Activated T-cell treated with anti-CD3 and anti-CD28 coated beads for 1 hour (primary cell): ENCODE measurements around the gene GLI1.
"Not testable (repeated sequence)": the region's sequence is repeated elsewhere in the genome, so short reads cannot be mapped to it uniquely, and the experiment has no call there.

Source experiments
- DNase-seq: peaks from one replicate; pipeline ENCODE4 v3.0.0-alpha.2; 2020; ENCODE audit warnings: low read depth

GLI1 gene

DNA sequence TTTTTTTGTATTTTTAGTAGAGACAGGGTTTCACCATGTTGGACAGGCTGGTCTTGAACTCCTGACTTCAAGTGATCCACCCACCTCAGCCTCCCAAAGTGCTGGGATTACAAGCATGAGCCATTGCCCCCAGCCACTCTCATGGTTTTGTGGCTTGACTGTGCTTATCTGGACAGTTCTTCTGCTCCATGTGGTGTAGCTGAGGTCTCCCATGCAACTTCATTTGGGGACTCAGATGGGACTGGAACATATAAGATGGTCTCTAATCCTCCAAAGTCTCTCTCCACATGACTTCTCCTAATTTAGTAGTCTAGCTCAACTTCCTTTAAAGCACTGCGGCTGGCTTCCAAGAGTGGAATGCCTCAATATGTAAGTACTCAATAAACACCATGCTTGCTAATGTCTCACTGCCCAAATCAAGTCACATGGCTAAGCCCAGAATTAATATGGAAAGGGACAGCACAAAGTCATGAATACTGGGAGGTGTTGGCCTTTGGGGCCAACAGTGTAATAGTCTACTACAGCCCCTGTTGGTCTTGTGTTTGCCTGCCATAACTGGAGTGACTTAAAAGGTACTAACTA is 17.6 kb upstream of the GLI1 start:
- DNase-seq = no peak

DNA sequence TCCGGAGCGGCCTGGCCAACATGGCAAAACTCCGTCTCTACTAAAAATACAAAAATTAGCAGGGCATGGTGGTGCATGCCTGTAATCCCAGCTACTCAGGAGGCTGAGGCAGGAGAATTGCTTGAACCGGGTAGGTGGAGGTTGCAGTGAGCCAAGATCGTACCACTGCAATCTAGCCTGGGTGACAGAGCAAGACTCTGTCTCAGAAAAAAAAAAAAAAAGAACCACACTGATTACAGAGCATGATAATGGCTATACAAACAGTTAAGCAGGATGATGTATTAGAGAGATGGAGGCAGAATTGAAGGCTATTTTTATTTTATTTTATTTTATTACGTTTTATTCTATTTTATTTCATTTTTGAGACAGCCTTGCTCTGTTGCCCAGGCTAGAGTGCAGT is 15.2 kb upstream of the GLI1 start:
- DNase-seq = not testable (repeated sequence)

DNA sequence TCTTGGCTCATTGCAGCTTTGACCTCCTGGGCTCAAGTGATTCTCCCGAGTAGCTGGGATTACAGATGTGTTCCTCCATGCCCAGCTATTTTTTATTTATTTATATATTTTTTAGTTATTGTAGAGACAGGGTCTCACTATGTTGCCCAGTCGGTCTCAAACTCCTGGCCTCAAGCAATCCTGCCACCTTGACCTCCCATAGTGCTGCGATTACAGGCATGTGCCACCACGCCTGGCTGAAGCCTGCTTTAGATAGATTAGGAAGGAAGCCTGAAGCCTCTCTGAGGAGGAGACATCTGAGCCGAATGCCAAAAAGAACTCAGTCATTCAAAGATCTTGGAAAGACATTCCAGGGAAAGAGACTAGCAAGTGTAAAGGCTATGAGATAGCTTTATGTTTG is 14.8 kb upstream of the GLI1 start:
- no peak for DNase-seq

DNA sequence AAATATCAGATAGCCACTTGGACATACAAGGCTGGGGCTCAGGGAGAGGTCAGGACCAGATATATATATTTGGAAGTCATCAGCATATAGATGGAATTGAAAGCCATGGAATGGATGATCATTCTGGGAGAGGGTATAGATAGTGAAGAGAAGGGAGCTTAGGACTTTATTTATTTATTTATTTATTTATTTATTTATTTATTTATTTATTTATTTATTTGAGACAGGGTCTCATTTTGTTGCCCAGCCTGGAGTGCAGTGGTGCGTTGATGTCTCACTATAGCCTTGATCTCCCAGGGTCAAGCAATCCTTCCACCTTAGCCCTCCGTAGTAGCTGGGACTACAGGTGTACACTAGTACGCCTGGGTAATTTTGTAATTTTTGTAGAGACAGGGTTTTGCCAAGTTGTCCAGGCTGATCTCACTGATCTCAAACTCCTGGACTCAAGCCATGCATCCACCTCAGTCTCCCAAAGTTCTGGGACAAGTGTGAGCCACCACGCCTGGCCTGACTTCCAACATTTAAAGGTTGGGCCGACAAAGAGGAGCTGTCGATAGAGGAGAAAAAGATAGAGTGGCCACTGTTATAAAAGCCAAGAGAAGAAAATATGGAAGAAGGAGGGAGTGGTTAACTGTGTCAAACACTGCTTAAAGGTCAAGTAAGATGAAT is 13.2 kb upstream of the GLI1 start:
- no peak for DNase-seq

DNA sequence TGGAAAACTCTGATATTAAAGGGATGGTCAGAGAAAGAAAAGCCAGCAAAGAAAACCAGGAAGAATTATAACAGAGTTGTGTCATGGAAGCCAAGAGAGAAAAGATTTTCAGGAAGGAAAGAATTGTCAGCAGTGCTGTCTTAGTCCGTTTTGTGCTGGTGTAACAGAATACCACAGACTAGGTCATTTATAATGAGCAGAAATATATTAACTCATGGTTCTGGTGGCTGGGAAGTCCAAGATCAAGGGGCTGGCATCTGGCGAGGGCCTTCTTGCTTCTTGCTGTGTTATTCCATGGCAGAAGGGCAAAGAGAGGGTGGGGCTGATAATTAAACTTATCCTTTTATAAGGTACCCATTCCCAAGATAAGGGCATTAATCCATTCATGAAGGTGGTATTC is 10.9 kb upstream of the GLI1 start:
- no peak for DNase-seq

DNA sequence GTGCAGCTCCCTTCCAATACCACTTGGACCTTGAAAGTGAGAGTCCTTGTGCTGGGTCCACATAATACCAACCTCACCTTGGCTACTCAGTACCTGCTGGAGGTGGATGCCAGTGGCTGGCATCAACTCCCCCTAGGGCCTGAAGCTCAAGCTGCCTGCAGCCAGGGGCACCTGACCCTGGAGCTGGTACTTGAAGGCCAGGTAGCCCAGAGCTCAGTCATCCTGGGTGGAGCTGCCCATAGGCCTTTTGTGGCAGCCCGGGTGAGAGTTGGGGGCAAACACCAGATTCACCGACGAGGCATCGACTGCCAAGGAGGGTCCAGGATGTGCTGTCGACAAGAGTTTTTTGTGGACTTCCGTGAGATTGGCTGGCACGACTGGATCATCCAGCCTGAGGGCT is 10.2 kb upstream of the GLI1 start:
- DNase-seq = no peak

DNA sequence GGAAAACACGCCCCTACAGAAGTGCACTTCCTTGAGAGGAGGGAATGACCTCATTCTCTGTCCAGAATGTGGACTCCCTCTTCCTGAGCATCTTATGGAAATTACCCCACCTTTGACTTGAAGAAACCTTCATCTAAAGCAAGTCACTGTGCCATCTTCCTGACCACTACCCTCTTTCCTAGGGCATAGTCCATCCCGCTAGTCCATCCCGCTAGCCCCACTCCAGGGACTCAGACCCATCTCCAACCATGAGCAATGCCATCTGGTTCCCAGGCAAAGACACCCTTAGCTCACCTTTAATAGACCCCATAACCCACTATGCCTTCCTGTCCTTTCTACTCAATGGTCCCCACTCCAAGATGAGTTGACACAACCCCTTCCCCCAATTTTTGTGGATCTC is 9.5 kb upstream of the GLI1 start:
- DNase-seq = no peak

DNA sequence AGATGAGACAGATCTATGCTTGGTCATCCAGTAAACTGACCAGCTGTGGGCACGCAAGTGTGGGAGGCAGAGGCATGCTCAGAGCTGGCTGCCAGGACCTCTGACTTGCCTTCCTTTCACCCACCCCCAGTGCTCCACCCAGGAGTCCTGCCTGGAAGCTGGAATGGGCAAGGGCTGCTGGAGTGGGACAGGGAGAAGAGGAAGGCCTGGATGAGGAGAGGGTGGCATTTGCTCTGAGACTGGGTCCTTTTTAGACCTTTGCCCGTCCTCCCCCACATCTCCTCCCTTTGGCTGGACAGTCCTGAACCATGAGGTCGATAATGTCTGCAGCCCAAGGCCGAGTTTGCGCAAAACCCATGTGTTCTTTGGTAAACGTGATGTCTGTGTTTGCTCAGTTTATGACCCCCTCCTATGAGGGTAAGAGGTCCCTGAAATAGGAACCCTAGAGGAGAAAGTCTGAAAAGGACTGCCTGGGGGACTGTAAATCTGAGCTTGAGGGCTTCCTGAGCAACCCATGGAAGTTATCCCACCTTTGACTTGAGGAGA is 8.3 kb upstream of the GLI1 start:
- no peak for DNase-seq

DNA sequence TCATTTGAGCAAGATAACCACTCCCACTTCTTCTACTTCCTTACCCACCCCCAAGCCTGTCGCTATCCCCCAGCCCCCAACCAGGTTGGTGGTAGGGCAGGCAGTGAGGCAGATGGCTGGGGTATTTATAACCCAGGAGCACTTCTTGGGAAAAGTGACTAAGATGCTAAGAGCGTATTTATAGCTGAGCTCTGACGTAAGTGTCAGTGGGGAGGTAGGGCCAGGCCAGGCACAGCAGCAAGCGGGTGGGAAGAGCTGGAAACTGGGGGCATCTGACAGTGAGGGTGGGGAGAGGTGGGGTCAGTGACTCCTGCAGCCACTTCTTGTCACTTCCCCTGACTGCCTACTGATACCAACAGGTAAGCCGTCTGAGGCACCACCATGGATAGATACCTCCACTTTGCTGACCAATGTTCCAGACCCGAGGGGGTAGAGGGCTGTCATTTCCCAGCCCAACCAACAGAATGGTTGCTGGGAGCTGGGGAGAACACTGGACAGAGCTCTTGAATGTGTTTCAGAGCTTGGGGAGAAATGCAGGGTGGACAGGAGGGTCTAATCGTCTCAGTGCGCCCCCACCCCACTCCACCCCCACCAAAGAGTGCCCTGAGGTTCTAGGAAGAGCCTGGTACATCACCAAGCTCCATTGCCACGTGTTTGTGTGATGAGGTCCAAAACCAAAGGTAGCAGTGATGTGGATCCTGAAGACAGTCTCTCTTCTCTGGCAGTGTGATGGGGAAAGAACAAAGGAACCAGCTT is 7.2 kb upstream of the GLI1 start:
- DNase-seq = no peak

DNA sequence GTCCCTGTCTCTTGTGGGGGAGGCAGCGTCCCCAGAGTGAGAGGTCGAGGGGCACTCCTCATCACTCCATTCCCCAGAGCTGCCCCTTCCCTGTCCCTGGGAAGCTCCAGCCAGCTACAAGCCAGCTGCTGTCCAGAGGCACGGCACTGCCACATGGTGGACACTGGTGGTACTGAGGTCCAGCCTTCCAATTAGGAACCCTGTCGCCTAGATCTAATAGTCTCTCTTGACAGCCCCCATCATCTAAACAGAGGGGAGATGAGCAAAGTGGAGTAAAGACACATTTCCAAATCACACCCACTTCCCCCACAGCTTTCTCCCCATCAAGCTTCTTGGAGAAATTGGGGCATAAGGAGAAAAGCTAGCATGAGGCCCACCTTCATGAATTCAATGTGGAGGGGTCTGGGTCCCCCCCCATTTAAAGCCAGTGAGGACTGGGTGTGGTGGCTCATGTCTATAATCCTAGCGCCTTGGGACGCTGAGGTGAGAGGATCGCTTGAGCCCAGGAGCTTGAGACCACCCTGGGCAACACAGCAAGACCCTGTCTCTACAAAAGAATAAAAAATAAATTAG is 6.6 kb upstream of the GLI1 start:
- DNase-seq = no peak

DNA sequence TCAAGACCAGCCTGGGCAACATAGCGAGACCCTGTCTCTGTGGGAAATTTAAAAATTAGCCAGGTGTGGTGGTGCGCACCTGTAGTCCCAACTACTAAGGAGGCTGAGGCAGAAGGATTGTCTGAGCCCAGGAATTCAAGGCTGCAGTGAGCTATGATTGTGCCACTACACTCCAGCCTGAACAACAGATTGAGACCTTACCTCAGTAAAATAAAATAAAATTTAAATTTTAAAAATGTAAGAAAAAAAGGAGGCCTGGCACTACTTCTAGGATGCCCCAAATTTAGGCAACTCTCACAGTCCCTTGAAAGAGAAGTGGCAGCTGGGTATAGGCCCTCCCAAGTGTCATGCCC is 5.4 kb upstream of the GLI1 start:
- DNase-seq = no peak

DNA sequence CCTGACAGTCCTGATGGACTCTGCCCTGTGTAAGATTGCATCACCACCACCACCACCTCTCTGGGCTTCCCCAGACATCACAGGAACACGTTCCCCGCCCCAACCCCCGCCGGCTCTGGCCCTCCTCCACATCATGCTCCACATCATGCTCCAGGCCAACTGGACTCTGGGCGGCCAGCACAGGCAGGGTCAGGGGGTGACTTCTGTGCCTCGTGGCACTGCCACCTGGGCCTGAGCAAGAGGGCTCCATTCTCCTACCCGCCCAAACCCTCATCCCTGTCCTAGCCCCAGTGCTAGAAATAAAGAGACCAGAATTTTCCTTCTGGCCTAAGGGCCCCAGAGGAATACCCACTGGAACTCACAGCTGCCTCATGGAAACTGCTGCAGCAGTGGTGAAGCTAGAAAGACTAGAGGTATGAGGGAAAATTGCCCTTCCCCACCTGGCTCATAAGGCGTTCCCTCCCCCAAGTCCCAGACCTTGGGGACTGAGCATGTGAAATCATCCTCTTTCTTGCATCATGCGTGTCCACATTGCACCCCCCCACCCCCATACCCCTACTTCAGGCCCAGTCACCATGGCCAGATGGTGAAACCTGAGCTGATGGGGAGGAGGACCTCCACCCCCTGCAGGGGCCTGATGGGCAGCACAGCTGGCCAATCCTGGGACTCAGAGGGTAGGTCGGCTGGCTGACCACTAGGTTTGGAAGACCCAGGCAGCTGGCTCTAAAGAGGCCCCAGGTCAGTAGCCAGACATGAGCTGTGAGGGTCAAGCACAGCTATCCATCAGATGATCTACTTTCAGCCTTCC is 4.8 kb upstream of the GLI1 start, which contains the start of gene INHBE:
INHBE (plus strand) TSS at position 742 of the 808 bp plus-strand sequence. CDS start 230 bp downstream, outside the sequence.
- no peak for DNase-seq

DNA sequence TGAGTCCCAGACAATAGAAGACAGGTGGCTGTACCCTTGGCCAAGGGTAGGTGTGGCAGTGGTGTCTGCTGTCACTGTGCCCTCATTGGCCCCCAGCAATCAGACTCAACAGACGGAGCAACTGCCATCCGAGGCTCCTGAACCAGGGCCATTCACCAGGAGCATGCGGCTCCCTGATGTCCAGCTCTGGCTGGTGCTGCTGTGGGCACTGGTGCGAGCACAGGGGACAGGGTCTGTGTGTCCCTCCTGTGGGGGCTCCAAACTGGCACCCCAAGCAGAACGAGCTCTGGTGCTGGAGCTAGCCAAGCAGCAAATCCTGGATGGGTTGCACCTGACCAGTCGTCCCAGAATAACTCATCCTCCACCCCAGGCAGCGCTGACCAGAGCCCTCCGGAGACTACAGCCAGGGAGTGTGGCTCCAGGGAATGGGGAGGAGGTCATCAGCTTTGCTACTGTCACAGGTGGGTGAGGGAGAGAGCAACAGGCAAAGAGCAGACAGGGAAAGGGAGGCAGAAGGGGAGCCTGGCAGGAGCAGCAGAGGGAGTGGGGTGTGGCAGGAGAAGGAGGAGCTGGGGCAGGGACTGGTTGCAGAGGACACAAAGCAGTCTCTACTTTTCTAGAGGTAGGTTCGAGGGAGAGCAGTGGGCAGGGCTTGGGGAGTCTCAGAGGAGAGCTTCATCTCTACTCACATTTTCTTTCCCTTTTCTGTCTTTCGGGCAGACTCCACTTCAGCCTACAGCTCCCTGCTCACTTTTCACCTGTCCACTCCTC is 4.0 kb upstream of the GLI1 start:
- DNase-seq = no peak

DNA sequence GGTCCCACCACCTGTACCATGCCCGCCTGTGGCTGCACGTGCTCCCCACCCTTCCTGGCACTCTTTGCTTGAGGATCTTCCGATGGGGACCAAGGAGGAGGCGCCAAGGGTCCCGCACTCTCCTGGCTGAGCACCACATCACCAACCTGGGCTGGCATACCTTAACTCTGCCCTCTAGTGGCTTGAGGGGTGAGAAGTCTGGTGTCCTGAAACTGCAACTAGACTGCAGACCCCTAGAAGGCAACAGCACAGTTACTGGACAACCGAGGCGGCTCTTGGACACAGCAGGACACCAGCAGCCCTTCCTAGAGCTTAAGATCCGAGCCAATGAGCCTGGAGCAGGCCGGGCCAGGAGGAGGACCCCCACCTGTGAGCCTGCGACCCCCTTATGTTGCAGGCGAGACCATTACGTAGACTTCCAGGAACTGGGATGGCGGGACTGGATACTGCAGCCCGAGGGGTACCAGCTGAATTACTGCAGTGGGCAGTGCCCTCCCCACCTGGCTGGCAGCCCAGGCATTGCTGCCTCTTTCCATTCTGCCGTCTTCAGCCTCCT is 3.4 kb upstream of the GLI1 start:
- no peak for DNase-seq

DNA sequence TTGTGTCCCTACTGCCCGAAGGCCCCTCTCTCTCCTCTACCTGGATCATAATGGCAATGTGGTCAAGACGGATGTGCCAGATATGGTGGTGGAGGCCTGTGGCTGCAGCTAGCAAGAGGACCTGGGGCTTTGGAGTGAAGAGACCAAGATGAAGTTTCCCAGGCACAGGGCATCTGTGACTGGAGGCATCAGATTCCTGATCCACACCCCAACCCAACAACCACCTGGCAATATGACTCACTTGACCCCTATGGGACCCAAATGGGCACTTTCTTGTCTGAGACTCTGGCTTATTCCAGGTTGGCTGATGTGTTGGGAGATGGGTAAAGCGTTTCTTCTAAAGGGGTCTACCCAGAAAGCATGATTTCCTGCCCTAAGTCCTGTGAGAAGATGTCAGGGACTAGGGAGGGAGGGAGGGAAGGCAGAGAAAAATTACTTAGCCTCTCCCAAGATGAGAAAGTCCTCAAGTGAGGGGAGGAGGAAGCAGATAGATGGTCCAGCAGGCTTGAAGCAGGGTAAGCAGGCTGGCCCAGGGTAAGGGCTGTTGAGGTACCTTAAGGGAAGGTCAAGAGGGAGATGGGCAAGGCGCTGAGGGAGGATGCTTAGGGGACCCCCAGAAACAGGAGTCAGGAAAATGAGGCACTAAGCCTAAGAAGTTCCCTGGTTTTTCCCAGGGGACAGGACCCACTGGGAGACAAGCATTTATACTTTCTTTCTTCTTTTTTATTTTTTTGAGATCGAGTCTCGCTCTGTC is 2.7 kb upstream of the GLI1 start:
- no peak for DNase-seq

DNA sequence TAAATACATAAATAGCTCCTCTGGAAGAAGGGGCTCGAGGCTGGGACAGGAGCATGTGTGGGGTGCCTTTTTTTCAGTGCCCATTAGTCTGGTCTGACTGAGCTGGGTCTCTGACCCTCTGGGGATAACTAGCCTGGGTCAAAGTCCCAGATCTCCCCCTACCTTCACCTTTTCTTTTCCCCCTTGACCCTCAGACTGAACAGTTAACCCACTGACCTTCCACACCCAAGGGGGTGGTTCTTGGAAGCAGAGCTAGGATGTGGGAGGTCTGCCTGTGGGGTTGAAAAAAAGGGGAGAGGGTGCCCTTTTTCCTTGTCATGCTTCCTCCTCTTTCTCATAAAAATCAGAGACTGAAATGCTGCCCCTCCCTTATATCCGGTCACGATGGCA is 925 bp upstream of the GLI1 start:
- DNase-seq = no peak

DNA sequence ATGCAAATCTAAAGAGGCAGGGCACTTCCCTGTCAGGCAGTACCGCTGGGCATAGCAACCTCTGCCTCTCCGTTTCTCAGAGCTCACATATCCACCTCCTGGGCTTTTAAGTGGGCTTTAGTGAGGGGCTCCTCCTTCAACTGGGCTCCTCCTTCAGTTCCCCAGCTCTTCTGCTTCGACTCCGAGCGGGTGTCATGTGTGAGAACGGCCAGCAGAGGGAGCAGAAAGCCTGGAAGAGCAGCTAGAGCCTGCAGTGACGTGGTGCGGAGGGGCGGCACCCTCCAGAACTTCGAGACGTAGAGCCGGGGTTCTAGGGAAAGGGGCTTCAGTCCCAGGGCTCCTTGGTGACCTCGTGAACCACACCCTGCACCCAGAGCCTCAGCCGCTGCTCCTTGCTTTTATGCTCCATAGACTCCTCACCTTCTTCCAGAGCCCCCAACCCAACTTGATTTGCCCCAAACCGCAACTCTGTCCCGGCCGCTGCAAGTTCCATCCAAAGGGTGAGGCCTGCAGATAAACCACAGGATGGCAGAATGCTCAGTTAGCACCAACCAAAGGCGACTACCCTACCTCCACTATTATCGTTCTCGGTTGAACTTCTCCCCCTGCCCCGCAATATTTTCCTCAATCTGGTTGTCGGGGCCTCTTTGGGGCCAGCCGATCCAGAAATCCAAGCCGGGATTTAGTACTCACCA is 383 bp upstream of the GLI1 start:
- peak; percentile 88 for DNase-seq

DNA sequence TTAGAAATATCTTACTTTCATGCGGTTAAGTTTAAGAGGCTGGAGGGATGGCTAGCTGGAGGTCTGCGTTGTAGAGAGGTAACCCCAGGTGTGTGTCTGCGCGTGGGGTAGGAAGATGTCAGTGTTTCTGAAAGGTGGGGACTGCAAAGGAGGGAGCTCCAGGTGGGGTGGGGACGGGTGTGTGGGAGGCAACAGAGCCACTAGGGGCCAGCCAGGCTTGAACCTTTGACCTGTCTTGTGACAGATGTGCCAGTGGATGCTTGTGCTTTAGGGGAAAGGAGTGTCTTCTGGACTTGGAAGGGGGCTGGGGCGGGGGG is 841 bp downstream of the GLI1 start:
- no peak for DNase-seq

DNA sequence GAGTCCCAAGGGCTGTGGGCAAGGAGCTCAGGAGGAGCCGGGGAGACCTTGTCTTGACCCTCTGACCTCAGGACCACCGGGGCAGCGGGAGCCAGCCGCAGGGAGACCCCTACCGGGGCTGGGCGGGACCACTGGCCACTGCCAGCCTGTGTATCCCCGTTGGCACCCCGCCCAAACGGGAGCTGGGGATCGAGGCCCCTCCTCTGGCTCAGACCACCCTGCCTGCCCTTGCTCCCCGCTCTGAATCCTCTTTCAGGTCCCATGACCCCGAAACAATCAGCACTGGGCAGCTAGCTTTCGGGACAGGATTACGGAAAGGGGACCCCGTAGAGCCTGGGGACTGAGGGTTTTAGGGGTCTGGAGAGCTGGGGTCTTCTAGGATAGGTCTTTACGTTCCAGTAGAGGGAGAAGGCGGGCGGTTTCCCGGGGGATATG is 1.3 kb downstream of the GLI1 start:
- no peak for DNase-seq
